ENCODE results near the gene SRC.

The SRC gene

GRCh38 chr20:37394543-37395409, 48.8 kb downstream of the SRC start:
- in situ Hi-C loops (cut with MboI; ENCODE audit: low pct_unique_long_range_greater_than_20kb, low sequenced_read_pairs, unreplicated experiment), result no loop called here
- TF ChIP-seq CTCF (IDR thresholded peaks at IDR 0.05; ENCODE audit: extremely low read depth, insufficient read depth, missing control alignments), result no peak

GRCh38 chr20:37395410-37395797, 49.5 kb downstream of the SRC start:
- DNase-seq (ENCODE audit: low spot score), result no peak
- no peak for TF ChIP-seq CTCF (IDR thresholded peaks at IDR 0.05; ENCODE audit: extremely low read depth, insufficient read depth, missing control alignments)
- in situ Hi-C loops (cut with MboI; ENCODE audit: low pct_unique_long_range_greater_than_20kb, low sequenced_read_pairs, unreplicated experiment), result no loop called here

More at GRCh38 chr20:37394543-37395409, 48.8 kb downstream of the SRC start:
- no peak for DNase-seq (ENCODE audit: low spot score)

GRCh38 chr20:37395921-37396415, 50.0 kb downstream of the SRC start:
- in situ Hi-C loops (cut with MboI; ENCODE audit: low pct_unique_long_range_greater_than_20kb, low sequenced_read_pairs, unreplicated experiment), result no loop called here
- DNase-seq (ENCODE audit: low spot score), result no peak
- TF ChIP-seq CTCF (IDR thresholded peaks at IDR 0.05; ENCODE audit: extremely low read depth, insufficient read depth, missing control alignments), result no peak

GRCh38 chr20:37396416-37397075, 50.6 kb downstream of the SRC start:
- in situ Hi-C loops (cut with MboI; ENCODE audit: low pct_unique_long_range_greater_than_20kb, low sequenced_read_pairs, unreplicated experiment), result no loop called here
- no peak for TF ChIP-seq CTCF (IDR thresholded peaks at IDR 0.05; ENCODE audit: extremely low read depth, insufficient read depth, missing control alignments)
- no peak for DNase-seq (ENCODE audit: low spot score)

- DNase-seq (ENCODE audit: low spot score), result no peak
- in situ Hi-C loops (cut with MboI; ENCODE audit: low pct_unique_long_range_greater_than_20kb, low sequenced_read_pairs, unreplicated experiment), result no loop called here
- TF ChIP-seq CTCF (IDR thresholded peaks at IDR 0.05; ENCODE audit: extremely low read depth, insufficient read depth, missing control alignments), result no peak
Observed at GRCh38 chr20:37397076-37397953, 51.4 kb downstream of the SRC start.
